RWPE2 (cell line): ENCODE data around the gene RNASE1.
"Not testable (repeated sequence)": the region's sequence is repeated elsewhere in the genome, so short reads cannot be mapped to it uniquely, and the experiment has no call there.

Experiments used
- ATAC-seq: fragments of 200-7000 bp; cut with Tn5 transposase; 3 replicates; pipeline ENCODE4 v1.9.1; 2021; ENCODE audit warnings: low read depth
- DNase-seq: peaks from one replicate; pipeline ENCODE4 v3.0.0-alpha.2; 2020; ENCODE audit warnings: low spot score
- H3K27ac ChIP-seq: fragments of 450-650 bp; 2 replicates; pipeline ENCODE4 v1.5.1; 2017; ENCODE audit warnings: mild to moderate bottlenecking; ENCODE audit not compliant: poor library complexity, severe bottlenecking
- H3K27me3 ChIP-seq: fragments of 250-450 bp; sonication (Bioruptor Pico); 2 replicates; pipeline ENCODE4 v1.5.1; 2021; ENCODE audit warnings: mild to moderate bottlenecking, moderate library complexity; ENCODE audit not compliant: insufficient read depth, poor library complexity, severe bottlenecking
- H3K36me3 ChIP-seq: fragments of 250-450 bp; sonication (Bioruptor Pico); 2 replicates; pipeline ENCODE4 v1.5.1; 2020; ENCODE audit warnings: low read depth, mild to moderate bottlenecking, moderate library complexity
- H3K4me1 ChIP-seq: fragments of 250-450 bp; sonication (Bioruptor Pico); 2 replicates; pipeline ENCODE4 v1.5.1; 2021; ENCODE audit warnings: mild to moderate bottlenecking, moderate library complexity; ENCODE audit not compliant: insufficient read depth, poor library complexity, severe bottlenecking
- H3K4me3 ChIP-seq: fragments of 250-450 bp; sonication (Bioruptor Pico); 2 replicates; pipeline ENCODE4 v1.5.1; 2021; ENCODE audit warnings: mild to moderate bottlenecking, moderate library complexity; ENCODE audit not compliant: severe bottlenecking
- H3K9me3 ChIP-seq: fragments of 250-450 bp; sonication (Bioruptor Pico); 2 replicates; pipeline ENCODE4 v1.5.1; 2021; ENCODE audit warnings: mild to moderate bottlenecking, moderate library complexity; ENCODE audit not compliant: severe bottlenecking
- TF ChIP-seq, protein P1 (sequence below): fragments of 450-650 bp; IDR thresholded peaks from one replicate; pipeline ENCODE4 v1.5.1; 2017; ENCODE audit warnings: mild to moderate bottlenecking, moderate library complexity; ENCODE audit not compliant: poor library complexity, severe bottlenecking

Gene RNASE1

DNA sequence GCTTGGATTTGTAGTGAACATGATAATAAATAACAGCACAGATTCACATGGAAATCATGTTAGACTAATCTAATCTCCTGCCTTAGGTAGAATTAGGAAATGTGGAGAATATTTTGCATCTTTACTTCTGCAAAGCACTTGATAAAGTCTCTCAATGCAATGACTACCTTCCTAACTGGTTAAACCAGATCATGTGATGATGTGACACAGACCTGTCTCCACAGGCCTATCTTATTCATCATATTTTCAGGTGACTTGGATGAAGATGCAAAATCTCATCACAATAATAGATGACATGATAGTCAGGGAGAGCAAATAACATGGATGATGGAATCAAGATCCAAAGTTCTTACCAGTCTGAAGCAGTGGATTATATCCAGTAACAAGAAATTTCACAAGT lies 38.5 kb upstream of the RNASE1 start:
- TF ChIP-seq, protein P1, sequence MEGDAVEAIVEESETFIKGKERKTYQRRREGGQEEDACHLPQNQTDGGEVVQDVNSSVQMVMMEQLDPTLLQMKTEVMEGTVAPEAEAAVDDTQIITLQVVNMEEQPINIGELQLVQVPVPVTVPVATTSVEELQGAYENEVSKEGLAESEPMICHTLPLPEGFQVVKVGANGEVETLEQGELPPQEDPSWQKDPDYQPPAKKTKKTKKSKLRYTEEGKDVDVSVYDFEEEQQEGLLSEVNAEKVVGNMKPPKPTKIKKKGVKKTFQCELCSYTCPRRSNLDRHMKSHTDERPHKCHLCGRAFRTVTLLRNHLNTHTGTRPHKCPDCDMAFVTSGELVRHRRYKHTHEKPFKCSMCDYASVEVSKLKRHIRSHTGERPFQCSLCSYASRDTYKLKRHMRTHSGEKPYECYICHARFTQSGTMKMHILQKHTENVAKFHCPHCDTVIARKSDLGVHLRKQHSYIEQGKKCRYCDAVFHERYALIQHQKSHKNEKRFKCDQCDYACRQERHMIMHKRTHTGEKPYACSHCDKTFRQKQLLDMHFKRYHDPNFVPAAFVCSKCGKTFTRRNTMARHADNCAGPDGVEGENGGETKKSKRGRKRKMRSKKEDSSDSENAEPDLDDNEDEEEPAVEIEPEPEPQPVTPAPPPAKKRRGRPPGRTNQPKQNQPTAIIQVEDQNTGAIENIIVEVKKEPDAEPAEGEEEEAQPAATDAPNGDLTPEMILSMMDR, result no peak
- no peaks in the 10 kb centered on the region for H3K4me1 ChIP-seq
- H3K36me3 ChIP-seq, result no peaks in the 10 kb centered on the region
- no peaks in the 10 kb centered on the region for H3K9me3 ChIP-seq
- no peak overlapping the region for H3K4me3 ChIP-seq
- no peak overlapping the region for H3K27ac ChIP-seq
- DNase-seq, result no peak
- no peak for ATAC-seq
- H3K27me3 ChIP-seq, result peaks cover 3% of the 10 kb centered on the region

DNA sequence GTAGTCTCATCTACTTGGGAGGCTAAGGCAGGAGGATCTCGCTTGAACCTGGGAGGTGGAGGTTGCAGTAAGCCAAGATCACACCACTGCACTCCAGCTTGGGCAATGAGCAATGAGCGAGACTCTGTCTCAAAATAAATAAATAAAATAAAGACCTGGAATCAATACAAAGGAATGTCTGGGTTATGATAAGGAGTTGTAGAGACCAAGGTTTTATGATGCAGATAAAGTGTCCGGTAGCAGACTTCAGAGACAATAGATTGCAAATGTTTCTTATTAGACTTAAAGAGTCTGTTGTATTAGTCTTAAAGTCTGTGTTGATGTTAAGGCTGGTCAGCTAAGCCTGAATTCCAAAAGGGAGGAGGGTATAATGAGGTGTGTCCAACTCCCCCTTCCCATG lies 35.2 kb upstream of the RNASE1 start:
- no peaks in the 10 kb centered on the region for H3K4me1 ChIP-seq
- ATAC-seq (no peak), DNase-seq (no peak)
- no peak overlapping the region for H3K4me3 ChIP-seq
- H3K27me3 ChIP-seq, result no peaks in the 10 kb centered on the region
- H3K9me3 ChIP-seq, result no peaks in the 10 kb centered on the region
- TF ChIP-seq, protein P1, result no peak
- H3K27ac ChIP-seq, result no peak overlapping the region
- no peaks in the 10 kb centered on the region for H3K36me3 ChIP-seq

- peak; percentile 64 for ATAC-seq
- Histone ChIP-seq H3K4me3 (no peak overlapping the region), H3K36me3 (no peaks in the 10 kb centered on the region), H3K27ac (no peak overlapping the region), H3K27me3 (no peaks in the 10 kb centered on the region), H3K9me3 (no peaks in the 10 kb centered on the region), H3K4me1 (no peaks in the 10 kb centered on the region)
- DNase-seq, result no peak
- TF ChIP-seq, protein P1, result peak; percentile 58
Observed at GRCh38 chr14:20836668-20837338, 34.2 kb upstream of the RNASE1 start.

- no peaks in the 10 kb centered on the region for H3K27me3 ChIP-seq
- no peaks in the 10 kb centered on the region for H3K36me3 ChIP-seq
- no peaks in the 10 kb centered on the region for H3K9me3 ChIP-seq
- no peaks in the 10 kb centered on the region for H3K4me1 ChIP-seq
- DNase-seq, result no peak
- H3K4me3 ChIP-seq, result no peak overlapping the region
- H3K27ac ChIP-seq, result no peak overlapping the region
- TF ChIP-seq, protein P1, result no peak
- no peak for ATAC-seq
Observed at GRCh38 chr14:20834899-20835298, 32.3 kb upstream of the RNASE1 start.

GRCh38 chr14:20830831-20831230 lies 28.2 kb upstream of the RNASE1 start:
- no peaks in the 10 kb centered on the region for H3K27me3 ChIP-seq
- ATAC-seq, result no peak
- TF ChIP-seq, protein P1, result no peak
- H3K9me3 ChIP-seq, result peaks cover 10% of the 10 kb centered on the region
- H3K4me3 ChIP-seq, result no peak overlapping the region
- no peak for DNase-seq
- H3K4me1 ChIP-seq, result no peaks in the 10 kb centered on the region
- H3K27ac ChIP-seq, result no peak overlapping the region
- H3K36me3 ChIP-seq, result no peaks in the 10 kb centered on the region

- not testable (repeated sequence) for ATAC-seq
Observed at GRCh38 chr14:20828024-20828694, 25.5 kb upstream of the RNASE1 start.

More at GRCh38 chr14:20828024-20828694, 25.5 kb upstream of the RNASE1 start:
- H3K4me3 ChIP-seq, H3K36me3 ChIP-seq, H3K27me3 ChIP-seq, H3K4me1 ChIP-seq, DNase-seq, H3K27ac ChIP-seq: not testable (repeated sequence)
- H3K9me3 ChIP-seq, result peaks cover 10% of the 10 kb centered on the region
